Ramos (cell line): ENCODE data around the gene PSAPL1.

ENCODE experiments used
- in situ Hi-C: fragments of 300-500 bp; cut with MboI; formaldehyde crosslinking; loops from one replicate; pipeline ENCODE4 v1.14.3; 2022; ENCODE audit warnings: low sequenced_read_pairs; ENCODE audit not compliant: unreplicated experiment

PSAPL1 gene

DNA sequence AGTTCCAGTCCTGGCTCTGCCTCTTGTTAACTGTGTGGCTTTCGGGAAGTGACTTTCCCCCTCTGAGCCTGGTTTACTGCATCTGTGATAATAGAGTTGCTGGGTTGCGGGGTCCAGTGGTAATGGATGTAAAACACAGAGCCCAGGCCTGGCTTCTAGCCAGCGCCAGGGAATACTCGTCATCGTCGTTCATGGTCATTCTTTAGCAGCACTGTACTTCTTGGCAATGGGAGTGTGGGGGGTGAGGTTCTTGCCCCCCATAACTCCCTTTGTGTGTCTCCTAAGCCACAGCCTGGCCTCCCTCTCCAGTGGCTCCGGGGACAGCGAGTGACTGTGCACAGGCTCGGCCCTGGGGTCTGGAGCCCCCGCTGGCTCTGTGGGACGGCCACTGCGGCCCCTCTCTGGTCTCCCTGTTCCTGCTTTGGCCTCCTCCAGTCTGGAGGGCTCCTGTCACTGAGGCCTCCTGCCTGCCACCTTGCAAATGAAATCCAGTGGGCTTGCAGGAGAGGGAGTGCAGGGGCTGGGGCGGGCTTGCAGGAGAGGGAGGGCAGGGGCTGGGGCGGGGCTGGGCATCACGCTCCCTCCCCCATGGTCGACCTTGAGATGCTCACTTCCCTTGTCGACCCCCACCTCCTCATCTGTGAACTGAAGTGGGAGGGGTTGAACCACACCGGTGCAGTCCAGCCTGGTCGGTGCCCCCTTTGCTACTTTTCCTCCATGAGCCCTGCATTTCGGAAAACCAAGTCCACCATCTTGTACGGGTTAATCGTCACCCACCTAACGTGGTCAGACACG lies 13.2 kb downstream of the PSAPL1 start:
- in situ Hi-C loops: no loop called here

DNA sequence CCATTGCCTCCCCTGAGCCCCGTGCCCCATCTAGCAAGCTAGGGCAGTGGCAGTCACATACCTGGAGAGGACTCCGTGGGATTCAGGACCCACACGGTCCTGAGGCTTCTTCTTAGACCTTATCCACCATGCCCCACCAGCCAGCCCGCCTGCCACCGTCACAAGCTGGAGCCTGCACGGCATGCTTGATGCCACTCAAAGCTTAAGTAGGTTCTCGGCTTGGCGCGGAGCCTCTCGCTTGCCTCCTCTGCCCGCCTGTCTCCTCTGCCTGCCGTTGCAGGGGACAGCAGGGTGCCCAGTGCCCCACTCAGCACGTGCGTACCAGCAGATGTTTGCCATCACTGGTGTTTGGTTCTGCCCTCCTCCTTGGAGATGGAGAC lies 14.1 kb downstream of the PSAPL1 start:
- in situ Hi-C loops: no loop called here

DNA sequence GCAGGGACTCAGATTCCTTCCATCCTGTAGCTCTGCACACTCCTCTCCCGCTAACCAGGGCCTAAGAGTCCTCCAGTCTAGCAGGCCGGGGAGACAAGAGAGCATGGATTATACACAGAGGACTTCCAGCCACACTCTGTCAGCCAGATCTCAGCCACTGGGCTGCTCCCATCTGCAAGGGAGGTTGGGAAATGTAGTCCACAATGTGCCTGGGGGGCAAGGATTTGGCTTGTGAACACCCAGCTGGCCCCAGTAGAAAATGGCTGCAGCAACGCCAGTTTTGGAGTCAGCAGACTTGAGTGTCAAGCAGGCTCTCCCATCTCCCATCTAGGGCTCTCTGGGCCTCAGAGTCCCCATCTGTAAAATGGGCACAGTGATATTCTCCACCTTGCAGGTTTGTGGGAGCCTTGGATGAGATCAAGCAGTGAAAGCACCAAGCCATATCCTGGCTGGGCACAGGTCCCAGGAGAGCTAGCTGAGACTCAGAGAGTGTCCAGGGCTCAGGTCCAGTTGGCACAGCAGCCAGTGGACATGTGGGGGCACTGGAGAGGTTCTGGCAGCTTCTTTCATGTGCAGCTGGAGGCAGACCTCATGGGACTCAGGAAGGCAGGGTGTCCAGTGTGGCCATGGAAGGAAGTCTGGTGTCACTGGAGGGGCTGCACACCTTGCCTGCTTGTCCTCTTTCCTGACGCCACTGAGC lies 14.6 kb downstream of the PSAPL1 start:
- in situ Hi-C loops: no loop called here

DNA sequence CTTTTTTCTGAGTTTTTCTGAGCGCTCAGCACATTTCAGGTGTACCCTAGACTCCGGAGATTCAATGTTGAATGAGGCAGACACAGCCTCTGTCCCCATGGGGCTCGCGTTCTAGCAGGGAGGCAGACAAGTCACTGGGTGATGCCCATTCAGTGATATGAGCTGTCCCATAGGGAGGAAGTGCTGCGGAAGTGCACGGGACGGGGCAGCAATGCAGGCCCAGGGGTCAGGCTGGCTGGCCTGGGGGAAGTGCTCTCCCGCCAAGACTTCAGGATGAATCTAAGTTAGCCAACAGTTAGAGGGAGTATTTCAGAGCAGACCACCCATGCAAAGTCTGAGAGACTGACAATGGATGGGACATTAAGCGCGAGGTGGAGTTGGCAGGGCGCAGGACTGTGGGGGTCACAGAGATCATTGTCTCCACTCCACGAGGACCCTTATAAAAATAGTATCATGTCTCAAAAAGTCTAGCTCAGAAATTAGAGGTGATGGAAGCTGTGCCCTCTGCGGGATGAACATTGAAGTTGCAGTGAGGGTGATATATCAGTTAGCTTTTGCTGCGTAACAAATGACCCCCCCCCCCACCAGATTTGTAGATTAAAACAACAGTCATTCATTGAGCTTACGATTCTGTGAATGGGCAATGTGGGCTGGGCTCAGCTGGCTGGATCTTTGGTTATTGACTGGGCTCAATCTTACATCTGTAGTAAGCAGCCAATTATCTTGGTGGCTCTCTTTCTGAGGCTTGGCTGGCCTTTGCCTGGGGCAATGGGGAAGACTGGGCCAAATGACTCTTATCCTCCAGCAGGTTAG lies 16.4 kb downstream of the PSAPL1 start:
- in situ Hi-C loops: no loop called here

DNA sequence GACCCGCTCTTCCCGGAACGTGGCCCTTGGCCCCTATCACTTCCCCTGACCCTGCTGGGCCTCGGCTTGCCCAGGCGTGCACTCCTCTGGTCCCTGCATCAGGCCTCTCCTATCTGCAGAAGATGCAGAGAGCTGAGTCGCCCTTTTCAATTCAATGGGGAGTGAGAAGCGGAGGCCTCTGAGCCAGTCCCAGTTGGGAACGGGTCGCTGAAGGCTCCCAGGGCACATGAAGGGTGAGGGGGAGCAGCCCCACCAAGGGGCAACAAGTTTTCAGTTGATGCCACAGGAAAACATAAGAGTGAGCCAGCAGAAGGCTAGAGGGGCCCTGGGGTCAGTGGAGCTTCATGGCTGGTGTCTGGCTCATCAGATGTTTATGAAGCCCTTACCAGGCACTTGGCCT lies 17.1 kb downstream of the PSAPL1 start:
- in situ Hi-C loops: no loop called here

DNA sequence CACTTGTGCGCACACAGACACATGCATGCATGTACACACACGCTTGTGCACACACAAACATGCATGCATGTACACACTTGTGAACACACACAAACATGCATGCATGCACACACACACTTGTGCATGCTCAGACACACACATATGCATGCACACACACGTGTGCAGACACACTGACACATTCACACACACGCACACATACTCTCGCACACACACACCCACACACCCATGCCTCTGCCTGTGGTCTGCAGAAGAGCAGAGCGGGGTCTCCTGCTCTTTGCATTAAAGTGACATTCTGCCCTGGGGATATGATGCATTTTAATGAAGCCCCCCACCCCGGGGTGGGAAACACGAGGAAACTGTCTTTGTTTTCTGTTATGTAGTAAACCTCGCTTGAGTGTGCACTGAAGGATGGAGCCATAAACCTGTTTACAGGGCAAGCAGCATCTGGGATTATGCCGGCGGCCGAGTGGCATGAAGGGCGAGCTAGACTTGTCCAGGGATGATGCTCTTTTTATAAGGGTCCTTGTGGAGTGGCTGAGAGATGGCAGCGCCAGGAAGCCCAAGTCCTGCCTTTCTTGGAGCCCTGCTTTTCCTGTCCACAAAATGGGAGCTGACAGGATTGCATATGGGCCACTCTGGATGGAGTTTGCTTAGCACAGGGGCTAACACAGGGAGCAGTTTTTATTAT lies 17.8 kb downstream of the PSAPL1 start:
- in situ Hi-C loops: no loop called here

DNA sequence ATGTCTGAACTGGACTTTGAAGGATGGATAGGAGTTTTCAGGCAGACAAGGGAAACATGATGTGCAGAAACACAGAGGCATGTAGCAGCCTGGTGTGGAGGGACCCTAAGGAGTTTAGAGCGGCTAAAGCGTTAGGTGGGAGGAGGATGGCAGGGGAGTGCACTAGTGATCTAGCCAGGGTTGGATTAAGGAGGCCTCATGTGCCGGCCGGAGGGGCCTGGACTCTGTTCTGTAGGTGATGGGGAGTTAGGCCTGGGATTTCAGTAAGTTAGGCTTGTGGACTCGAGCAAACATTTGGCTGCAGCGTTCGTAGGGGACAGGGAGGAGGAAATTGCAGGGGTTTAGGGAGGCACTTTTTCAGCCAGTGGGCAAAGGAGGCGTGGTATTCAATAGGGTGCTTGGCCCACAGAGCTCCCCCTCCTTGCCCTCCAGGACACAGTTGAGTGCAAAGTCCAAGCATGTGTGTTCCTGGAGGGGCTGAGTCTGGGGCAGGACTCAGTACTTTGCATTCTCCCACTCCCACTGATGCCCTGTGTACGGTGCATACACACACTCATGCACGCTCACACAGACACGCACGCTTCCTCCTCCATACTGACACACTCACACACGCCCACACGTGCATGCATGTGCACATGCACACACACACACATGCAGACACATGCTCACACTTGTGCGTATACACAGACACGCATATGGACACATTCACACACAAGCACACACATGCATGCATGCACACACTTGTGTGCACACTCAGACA lies 18.6 kb downstream of the PSAPL1 start:
- in situ Hi-C loops: no loop called here

DNA sequence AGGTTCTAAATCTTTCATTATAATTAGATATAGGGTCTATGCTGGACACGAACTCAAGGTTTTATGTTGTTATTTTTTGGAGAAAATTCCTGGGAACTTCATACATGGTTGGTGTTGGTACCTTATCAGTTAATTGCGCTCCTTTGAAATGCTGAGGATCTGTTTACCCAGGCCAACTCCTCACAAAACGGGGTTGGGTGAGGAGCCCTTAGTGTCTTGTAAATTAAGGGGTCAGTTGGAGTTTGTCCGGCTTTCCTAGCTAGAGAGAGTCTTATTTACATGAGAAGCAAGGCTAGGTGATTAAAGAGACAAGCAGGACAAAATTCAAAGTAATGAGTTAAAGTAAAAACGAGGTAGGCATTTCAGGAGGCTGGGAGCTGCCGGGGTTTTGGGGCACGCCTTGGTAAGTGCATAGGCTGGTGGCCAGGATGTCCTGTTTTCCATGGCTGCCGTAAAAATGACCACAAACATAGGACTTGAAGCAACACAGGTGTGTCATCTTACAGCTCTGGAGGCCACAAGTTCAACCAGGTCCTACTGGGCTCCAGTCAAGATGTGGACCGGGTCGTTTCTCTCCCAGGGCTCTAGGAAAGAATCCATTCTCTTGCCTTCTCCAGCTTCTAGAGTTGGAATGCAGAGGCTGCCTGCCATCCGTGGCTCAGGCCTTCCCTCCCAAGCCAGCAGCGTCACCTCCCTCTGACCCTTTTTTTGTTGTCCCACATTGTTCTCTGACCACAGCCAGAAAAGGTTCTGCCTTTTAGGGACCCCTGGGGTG lies 19.8 kb downstream of the PSAPL1 start:
- in situ Hi-C loops: no loop called here

DNA sequence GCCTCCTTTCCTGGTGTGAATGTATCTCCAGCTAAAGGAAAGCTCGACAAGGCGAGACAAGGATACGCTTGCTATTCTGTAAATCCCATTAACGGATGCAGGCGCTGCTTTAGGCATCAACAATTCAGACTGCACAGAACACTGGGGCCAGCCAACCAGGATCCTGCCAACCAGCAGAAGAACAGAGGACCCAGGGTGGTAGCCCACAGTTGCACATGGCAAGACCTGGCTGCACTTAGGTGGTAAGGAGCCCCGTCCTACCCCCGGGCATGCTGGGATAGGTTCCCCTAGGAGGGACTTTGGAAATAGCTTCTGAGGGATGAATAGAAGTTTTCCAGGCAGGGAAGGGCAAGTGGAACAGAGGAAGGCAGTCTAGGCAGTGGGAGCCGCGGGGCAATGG lies 20.7 kb downstream of the PSAPL1 start:
- in situ Hi-C loops: no loop called here

DNA sequence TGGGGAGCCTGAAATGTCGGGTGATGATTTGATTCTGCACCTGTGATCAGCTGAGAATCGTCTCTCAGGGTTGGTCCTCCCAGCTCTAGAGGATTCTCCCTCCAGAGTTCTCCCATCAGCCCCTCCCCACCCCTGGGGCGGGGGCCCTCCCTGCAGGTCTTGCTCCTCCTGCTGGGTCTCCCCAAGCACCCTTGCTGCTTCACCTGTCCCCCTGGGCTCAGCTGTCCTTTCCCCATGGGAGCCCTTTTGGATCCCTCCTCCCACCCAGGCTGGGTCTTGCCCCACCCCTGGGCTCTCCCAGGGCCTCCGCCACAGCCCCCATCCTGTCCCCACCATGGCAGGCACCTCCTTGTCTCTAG lies 22.2 kb downstream of the PSAPL1 start:
- in situ Hi-C loops: no loop called here

DNA sequence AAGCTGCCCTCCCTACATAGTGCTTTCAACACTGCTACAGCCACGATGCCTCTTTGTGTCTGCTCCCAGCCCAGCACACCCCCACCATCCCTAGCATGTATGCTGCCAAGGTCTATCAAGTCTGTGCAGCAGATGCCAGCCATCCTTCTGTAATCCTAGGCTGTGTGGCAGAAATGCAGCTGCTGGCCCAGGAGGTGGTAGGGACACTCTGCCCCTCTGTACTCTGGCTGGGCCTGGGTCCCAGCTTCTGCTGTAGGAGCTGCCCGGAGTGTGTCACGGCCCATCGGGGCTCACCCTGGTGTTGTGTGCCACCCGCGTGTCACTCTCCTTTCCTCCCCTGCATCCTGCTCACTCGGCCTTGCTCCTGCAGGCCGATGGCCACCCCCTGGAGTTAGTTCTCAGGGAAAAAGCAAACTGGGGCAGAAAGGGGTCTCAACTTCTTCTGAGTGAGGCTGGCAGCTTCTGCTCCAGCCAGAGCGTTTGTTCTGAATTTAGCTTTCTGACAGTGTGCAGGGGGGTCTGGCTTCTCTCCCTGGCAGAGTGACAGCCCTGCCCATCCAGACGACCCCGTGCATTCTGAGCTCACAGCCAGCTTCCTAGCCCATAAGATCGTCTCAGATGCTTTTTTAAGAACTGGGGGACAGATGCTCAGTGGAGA lies 22.7 kb downstream of the PSAPL1 start:
- in situ Hi-C loops: no loop called here

DNA sequence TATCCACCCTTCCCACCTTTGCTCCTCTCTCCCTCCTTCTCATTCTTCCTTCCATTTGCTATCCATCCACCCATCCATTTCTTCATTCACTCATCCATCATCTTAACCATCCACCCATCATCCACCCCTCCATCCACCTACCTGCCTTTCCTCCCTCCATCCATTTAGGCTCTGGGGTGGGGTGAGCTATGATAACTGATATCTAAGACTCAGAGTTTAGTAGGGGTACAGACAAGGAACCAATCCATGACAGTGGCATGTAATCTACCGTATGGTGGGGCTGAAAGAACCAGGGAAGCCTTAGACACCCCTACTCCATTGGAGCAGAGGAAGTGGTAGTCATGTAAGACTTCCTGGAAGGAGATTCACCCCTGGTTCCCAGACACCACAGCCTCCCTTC lies 23.2 kb downstream of the PSAPL1 start:
- in situ Hi-C loops: no loop called here

DNA sequence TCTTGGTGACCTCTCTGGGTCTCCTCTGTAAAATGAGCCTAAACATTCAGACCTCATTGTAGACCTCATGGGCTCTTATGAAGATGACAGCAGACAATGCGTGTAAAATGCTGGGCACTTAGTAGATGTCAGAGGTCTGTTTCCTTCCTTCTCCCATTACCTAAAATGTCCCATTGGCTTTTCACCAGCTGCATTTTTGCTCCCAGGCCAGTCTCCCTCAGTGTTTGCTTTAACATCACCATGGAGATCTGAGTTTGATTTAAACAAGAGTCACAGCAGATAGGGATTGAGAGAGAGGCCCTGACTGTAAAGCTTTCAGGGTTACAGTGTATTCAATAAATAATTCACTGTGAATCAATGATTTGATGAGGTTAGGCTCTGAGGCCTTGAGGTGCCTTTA lies 24.3 kb downstream of the PSAPL1 start:
- in situ Hi-C loops: no loop called here

DNA sequence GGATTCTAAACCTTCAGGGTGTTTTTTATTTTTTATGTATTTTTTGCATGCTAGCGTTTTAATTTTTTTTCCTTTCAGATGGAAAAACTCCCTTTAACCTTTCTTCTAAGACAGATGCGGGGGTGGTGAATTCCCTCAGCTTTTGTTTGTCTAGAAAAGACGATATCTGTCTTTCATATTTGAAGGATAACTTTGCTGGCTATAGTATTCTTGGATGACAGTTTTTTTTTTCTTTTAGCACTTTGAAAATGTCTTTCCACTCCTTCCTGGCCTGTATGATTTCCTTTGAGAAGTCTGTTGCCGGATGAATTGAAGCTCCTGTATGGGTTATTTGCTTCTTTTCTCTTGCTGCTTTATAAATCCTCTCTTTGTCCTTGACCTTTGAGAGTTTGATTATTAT lies 26.6 kb downstream of the PSAPL1 start:
- in situ Hi-C loops: no loop called here

DNA sequence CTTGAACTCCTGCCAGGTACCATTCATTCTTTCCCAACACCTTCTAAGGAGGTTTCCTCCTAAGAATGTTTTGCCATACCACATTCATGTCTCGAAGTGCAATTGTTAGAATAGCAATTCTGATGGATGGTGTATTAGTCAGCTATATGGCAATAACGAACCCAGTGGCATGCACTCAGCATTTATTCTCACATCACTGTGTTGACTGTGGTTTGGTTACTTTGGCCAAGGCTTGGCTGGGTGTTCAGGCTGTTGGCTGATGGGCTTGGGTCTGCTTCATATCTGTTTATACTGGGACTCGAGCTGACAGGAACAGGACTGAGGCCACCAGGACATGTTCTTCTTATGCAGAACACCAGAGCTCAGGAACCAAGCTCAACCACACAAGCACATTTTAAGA lies 31.7 kb downstream of the PSAPL1 start:
- in situ Hi-C loops: no loop called here

DNA sequence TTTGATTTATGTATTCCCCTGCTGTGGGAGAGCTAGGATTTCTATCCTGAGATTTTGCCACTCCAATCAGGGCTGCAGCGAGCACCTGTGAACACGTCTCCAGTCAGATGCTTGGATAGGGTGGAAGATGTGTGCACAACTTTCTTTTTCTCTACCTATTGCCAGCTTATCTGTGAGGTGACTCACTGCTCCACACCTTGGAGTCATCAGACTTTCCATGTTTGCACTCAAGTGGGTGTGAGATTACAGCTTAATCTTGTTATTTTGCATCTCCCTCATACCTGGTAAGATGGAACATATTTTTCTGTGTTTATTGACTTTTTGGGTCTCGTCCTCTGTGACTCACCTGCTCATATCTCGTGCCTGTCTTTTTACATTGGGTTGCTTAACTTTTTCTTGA lies 32.2 kb downstream of the PSAPL1 start:
- in situ Hi-C loops: no loop called here

DNA sequence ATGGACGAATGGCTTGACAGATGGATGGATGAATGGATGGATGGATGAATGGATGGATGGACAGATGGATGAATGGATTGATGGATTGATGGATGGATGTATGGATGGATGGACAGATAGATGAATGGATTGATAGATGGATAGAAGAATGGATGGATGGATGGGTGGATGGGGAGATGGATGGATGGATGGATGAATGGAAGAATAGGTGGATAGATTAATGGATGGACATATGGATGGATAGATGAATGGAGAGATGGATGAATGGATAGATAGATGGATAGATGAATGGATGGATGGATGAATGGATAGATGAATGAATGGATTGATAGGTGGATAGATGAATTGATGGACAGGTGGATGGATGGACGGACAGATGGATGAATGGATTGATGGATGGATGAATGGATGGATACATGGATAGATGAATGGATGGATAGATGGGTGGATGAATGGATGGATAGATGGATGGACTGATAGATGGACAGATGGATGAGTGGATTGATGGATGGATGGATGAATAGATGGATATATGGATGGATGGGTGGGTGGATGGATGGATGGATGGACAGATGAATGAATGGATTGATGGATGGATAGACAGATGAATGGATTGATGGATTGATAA lies 33.9 kb downstream of the PSAPL1 start:
- in situ Hi-C loops: no loop called here
